NCI-H187 treated with DMSO at 0.1 percent for 48 hours (cell line): Measurements from ENCODE around the gene SMYD1.

ENCODE experiments used
- DNase-seq: peaks from one replicate; lab custom pipeline; 2025; lab: John Stamatoyannopoulos, UW

SMYD1 gene

DNA sequence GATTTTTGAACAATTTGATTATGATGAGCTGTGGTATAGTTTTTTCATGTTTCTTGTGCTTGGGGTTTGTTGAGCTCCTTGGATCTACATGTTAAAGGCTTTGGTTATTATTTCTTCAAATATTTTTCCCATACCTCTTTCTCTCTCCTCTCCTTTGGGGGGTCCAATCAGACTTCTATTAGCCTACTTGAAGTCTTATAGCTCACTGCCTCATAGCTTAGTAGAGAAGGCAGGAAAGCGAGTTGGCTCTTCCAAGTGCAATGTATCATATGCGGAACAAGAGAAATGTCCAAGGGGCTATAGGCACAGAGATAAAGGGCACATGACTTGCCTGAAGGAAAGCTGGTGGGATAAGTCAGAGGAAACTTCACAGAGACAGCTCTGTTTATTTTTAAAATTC is 74.3 kb downstream of the SMYD1 start:
- DNase-seq, result no peak

DNA sequence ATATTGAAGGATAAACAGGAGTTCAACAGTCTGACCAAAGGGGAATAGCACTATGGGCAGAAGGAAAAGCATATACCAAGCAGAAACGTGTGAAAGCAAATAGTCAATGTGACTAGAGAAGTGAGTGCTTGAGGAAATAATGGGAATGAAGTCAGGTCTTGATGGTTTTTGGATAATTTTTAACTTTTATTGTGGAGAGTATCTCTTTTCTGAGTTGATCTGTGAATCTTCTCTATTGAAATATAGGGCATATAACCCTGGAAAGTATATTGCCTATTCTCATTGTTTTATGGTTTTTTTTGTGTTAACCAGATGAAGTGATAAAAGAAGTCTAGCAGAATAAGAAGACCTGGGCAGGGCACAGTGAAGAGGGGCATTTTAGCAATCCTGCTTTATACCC is 76.6 kb downstream of the SMYD1 start:
- no peak for DNase-seq

DNA sequence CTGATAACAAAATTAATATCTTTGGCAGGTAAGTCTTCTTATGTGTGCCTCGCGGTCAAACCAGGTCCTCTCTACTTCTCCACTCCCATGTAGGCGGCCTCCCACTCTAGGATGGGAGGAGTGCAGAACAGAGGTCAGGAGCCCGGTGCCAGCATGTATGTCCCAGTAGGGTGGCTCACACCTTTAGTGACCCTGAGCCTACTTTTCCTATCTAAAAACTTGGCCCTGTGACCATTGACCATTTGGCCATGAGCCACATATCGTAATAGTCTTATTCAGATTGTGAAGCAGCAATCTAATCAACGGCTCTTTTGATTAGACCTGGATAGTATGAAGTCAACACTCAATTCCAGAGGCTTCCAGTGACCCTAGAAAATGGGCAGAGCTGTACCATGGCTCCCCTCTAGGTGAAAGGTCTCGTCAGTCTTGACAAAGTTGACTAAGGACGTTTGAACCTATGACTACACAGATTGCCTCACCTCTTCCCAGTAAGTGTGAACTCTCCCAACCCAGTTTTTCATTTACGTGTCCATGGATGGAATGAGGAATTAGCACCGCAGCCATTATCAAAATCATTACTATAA is 77.4 kb downstream of the SMYD1 start:
- no peak for DNase-seq

DNA sequence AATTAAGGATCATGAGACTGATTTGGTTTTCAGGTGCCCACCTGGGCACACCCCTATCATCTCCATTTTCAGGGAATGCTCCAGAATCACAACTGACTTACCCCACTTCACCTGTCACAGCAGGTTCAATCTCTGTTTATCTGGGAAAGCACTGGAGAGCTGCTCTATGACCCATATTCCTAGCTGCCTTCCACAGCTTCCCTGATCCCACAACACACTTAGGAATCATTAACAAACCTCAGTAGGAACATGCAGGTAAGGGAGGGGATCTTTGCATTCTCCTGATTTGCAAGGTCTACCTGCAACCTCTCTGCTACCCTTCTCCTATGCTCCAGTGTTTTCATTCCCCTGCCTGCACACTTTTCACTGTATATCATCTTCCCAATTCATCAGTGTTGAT is 79.0 kb downstream of the SMYD1 start:
- no peak for DNase-seq

DNA sequence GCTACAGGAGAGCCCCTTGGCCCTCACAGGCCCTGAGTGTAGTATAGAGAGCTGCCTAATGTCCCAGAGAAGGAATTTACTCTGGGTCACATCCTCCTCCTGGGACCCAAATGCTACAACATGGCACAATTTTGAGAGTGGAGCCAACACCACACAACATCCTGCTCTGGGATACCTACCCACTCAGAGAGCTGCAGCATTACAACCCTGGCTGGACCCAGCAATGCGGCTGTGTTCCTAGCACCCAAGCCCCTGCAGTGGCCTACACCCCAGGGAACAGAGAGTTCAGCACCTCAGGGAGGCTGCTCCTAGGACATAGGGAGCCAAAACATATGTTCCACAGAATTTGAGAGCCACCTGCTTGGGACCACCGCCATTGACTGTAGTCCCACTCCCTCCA is 79.5 kb downstream of the SMYD1 start:
- DNase-seq, result no peak

DNA sequence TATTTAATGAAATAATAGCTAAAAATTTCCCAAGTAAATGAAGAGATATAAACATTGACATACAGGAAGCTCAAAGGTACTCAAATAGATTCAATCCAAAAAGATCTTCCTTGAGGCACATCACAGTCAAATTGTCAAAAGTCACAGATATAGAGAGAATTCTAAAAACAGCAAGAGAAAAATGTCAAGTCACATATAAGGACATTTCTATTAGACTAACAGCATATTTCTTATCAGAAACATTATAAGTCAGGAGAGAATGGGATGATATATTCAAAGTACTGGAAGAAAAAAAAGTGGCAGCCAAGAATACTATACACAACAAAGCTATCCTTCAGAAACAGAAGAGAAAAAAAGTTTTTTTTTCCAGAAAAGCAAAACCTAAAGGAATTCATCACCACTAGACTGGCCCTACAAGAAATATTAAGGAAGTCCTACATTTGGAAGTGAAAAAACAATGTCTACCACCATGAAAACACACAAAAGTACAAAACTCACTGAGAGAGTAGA is 81.4 kb downstream of the SMYD1 start:
- DNase-seq, result no peak

DNA sequence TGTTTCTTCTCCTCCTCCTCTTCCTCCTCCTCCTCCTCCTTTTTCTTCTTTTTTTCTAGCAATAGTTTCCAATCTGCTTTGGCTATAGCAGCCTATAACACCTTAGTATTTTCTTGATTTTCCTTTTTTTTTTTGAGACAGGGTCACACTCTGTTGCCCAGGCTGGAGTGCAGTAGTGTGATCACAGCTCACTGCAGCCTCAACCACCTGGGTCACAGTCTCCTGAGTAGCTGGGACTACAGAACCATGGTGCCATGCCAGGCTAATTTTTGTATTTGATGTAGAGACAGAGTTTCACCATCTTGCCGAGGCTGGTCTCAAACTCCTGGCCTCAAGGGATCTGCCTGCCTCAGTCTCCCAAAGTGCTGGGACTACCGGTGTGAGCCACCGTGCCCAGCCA is 91.9 kb downstream of the SMYD1 start:
- no peak for DNase-seq

DNA sequence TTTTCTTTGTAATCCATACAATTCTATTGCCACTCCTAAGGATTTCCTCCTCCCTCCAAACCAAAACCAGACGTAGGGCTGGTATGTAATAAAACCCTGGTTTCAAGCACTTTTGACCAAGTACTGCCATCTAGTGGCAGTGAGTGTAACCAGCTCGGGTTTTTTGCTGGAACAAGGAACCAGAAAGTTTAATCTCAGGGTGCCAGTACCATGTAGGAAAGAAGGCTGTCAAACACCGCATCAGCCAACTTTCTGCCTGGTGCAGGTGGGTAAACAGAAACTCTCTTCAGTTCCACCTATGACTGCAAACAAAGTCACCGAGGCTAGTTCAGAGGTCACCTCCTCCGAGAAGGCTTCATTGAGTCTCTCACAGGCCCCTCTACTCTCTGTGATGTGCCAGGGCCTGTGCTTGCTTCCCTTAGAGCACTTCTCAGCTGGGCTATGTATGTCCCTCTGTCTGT is 92.4 kb downstream of the SMYD1 start:
- DNase-seq, result no peak

DNA sequence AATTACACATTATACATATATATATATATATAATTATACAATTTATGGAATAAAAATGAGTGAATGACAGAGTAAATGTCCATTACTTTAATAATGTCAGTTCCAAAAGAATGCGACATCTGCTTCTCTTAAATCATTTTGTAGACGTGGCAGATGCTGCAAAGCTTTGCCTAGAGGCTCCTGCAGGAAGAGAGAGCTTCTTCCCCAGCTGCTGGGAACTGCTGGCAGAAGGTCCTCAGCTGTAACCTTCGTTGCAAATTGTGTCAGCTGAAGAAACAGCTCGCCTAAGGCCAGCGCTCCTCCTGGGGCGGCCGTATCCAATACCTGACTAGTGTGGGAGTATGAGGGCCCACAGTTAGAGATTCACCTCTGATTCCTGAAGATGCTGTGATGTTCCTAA is 92.9 kb downstream of the SMYD1 start:
- no peak for DNase-seq

DNA sequence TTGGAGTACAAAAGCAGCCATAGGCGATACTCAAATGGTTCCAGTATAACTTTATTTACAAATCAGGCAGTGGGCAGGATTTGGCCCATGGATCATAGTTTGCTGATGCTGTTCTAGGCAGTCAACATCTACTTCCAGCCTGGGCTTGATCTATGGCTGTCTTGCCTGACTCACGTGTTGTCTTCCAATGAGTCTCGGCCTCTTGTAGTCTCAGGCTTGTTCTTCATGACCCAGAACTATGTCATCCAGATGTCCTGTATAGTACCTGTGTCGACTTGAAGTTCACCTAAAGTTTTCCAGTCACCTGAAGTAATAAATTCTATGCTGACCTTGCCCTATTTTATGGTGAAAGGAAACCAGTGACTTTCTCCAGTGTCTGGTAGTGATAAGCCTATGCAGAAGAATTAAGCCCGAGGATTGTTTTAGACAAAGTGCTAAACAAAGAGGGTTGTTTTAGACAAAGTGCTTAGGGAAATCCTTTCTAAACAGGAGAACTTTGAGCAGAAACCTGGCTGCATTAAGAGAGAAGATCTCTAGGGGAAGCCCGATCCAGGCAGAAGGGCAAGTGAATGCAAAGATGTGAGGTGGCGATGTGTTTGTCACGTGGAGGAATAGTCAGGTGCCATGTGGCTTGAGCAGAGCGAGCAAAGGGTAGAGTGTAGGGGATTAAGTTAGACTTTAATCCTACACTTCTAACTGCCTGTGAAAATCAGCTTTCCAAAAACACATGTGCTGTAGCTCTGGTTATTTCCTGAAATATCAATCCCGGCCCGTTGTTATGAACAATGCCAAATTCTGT is 94.0 kb downstream of the SMYD1 start:
- DNase-seq, result no peak
